Type B pancreatic cell (in vitro differentiated cells): ENCODE data around the gene MKNK1. TPM values are rescaled to one million over a fixed set of nuclear protein-coding genes. Genes with fewer than 3 reads are reported as not detected.
A peak's percentile ranks its signal among the peaks of the same experiment; 100 is the strongest.

ENCODE experiments used
- DNase-seq: peaks from one replicate; pipeline ENCODE4 v3.0.0; 2021; ENCODE audit warnings: mixed read lengths; ENCODE audit not compliant: unreplicated experiment; ENCODE audit errors: extremely low spot score
- H3K27ac Mint-ChIP-seq: 2 replicates; pipeline ENCODE4 v1.8.0; 2021; ENCODE audit warnings: mild to moderate bottlenecking, mixed read lengths
- H3K27me3 Mint-ChIP-seq: 2 replicates; pipeline ENCODE4 v1.8.0; 2021; ENCODE audit warnings: mixed read lengths
- H3K36me3 Mint-ChIP-seq: 2 replicates; pipeline ENCODE4 v1.8.0; 2021; ENCODE audit warnings: mixed read lengths
- H3K4me1 Mint-ChIP-seq: one replicate; pipeline ENCODE4 v1.8.0; 2021; ENCODE audit warnings: mixed read lengths; ENCODE audit not compliant: unreplicated experiment
- H3K4me3 Mint-ChIP-seq: 2 replicates; pipeline ENCODE4 v1.8.0; 2021; ENCODE audit warnings: mild to moderate bottlenecking, mixed read lengths
- H3K9me3 Mint-ChIP-seq: 2 replicates; pipeline ENCODE4 v1.8.0; 2021; ENCODE audit warnings: mixed read lengths
- total RNA-seq: library from RNA; stranded (reverse); gene quantifications from 2 replicates; pipeline ENCODE4 v1.2.1, GENCODE V29; 2021; ENCODE audit warnings: low replicate concordance
- TF ChIP-seq, protein P1 (sequence below): fragments of 200-600 bp; sonication (generic); conservative IDR thresholded peaks from 2 replicates; pipeline ENCODE4 v1.5.0; 2021; ENCODE audit warnings: antibody characterized with exemption, mild to moderate bottlenecking

Gene MKNK1
- total RNA-seq, 1 donor from 2014 or later = 29.4 TPM

GRCh38 chr1:46618754-46619415 is 14.8 kb upstream of the MKNK1 start:
- H3K36me3 Mint-ChIP-seq = no peaks in the 10 kb centered on the region
- TF ChIP-seq, protein P1, sequence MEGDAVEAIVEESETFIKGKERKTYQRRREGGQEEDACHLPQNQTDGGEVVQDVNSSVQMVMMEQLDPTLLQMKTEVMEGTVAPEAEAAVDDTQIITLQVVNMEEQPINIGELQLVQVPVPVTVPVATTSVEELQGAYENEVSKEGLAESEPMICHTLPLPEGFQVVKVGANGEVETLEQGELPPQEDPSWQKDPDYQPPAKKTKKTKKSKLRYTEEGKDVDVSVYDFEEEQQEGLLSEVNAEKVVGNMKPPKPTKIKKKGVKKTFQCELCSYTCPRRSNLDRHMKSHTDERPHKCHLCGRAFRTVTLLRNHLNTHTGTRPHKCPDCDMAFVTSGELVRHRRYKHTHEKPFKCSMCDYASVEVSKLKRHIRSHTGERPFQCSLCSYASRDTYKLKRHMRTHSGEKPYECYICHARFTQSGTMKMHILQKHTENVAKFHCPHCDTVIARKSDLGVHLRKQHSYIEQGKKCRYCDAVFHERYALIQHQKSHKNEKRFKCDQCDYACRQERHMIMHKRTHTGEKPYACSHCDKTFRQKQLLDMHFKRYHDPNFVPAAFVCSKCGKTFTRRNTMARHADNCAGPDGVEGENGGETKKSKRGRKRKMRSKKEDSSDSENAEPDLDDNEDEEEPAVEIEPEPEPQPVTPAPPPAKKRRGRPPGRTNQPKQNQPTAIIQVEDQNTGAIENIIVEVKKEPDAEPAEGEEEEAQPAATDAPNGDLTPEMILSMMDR = no peak
- no peak overlapping the region for H3K4me3 Mint-ChIP-seq
- DNase-seq = no peak
- H3K27ac Mint-ChIP-seq = no peak overlapping the region
- no peaks in the 10 kb centered on the region for H3K9me3 Mint-ChIP-seq
- peaks cover 12% of the 10 kb centered on the region for H3K27me3 Mint-ChIP-seq
- peaks cover 22% of the 10 kb centered on the region for H3K4me1 Mint-ChIP-seq

DNA sequence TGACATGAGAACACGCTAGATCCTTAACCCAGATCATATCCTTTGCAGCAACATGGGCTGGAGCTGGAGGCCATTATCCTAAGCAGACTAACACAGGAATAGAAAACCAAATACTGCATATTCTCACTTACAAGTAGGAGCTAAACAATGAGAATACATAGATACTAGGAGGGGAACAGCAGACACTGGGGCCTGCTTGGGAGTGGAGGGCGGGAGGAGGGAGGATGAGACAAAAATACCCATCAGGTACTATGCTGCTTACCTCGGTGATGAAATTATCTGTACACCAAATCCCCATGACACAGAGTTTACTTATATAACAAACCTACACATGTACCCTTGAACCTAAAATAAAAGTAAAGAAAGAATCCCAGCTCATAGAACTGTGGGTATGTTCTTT is 13.8 kb upstream of the MKNK1 start:
- no peak for DNase-seq
- H3K4me3 Mint-ChIP-seq = peak overlapping the region; percentile 90
- no peaks in the 10 kb centered on the region for H3K9me3 Mint-ChIP-seq
- TF ChIP-seq, protein P1 = no peak
- no peaks in the 10 kb centered on the region for H3K36me3 Mint-ChIP-seq
- peaks cover 12% of the 10 kb centered on the region for H3K27me3 Mint-ChIP-seq
- peaks cover 18% of the 10 kb centered on the region for H3K4me1 Mint-ChIP-seq
- H3K27ac Mint-ChIP-seq = no peak overlapping the region

GRCh38 chr1:46617108-46617800 is 13.2 kb upstream of the MKNK1 start:
- Mint-ChIP-seq H3K4me3 (peak overlapping the region; percentile 90), H3K4me1 (peaks cover 18% of the 10 kb centered on the region), H3K27me3 (peaks cover 12% of the 10 kb centered on the region), H3K36me3 (no peaks in the 10 kb centered on the region), H3K27ac (peak overlapping the region; percentile 73), H3K9me3 (no peaks in the 10 kb centered on the region)
- DNase-seq = no peak
- TF ChIP-seq, protein P1 = no peak

GRCh38 chr1:46616277-46617107 is 12.4 kb upstream of the MKNK1 start, which contains the start of gene MOB3C:
Gene MOB3C (minus strand): TSS chr1:46616811. CDS start chr1:46613321, 3,490 bp downstream.
- peak within 1 kb of the TSS; percentile 73 for H3K27ac Mint-ChIP-seq
- DNase-seq = no peak
- peaks cover 13% of the 10 kb centered on the region for H3K4me1 Mint-ChIP-seq
- H3K4me3 Mint-ChIP-seq = peak within 1 kb of the TSS; percentile 90
- peaks cover 12% of the 10 kb centered on the region for H3K27me3 Mint-ChIP-seq
- TF ChIP-seq, protein P1 = no peak
- H3K9me3 Mint-ChIP-seq = no peaks in the 10 kb centered on the region
- no peaks in the 10 kb centered on the region for H3K36me3 Mint-ChIP-seq

DNA sequence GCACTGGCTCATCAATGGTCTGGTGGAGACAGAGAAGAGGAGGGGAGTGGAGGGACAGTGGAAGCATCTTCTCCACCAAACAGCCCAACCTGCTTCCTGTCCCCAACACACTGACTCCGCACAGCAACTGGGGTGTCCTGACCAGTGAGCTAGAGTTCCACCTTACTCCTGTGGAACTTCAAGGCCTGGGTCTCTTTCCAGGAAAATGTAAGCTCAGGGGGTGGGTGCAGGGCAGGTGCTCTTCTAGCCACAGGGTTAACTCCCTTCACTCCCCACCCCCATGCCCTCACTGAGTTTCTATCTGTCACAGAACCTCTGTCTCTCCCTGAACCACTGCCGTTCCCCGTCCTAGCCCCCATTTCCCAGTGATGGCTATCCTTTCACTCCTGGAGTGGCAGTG is 11.7 kb upstream of the MKNK1 start:
- peak overlapping the region; percentile 59 for H3K27ac Mint-ChIP-seq
- DNase-seq = no peak
- peaks cover 12% of the 10 kb centered on the region for H3K27me3 Mint-ChIP-seq
- peaks cover 13% of the 10 kb centered on the region for H3K4me1 Mint-ChIP-seq
- H3K9me3 Mint-ChIP-seq = no peaks in the 10 kb centered on the region
- TF ChIP-seq, protein P1 = no peak
- peak overlapping the region; percentile 90 for H3K4me3 Mint-ChIP-seq
- no peaks in the 10 kb centered on the region for H3K36me3 Mint-ChIP-seq
